HEK293 (cell line): Measurements from ENCODE around the gene S100A1.

Source experiments
- CTCF ChIA-PET: fragments of 350-600 bp; formaldehyde crosslinking; extraction: SDS; loops from one replicate; lab custom pipeline; 2021; ENCODE audit warnings: antibody characterized with exemption; lab: Yijun Ruan, JAX
- POLR2A ChIA-PET: fragments of 300-600 bp; formaldehyde crosslinking; extraction: SDS; loops from one replicate; lab custom pipeline; 2020; ENCODE audit warnings: antibody characterized with exemption, inconsistent platforms; lab: Yijun Ruan, JAX
- H3K27ac ChIP-seq: fragments of 200-500 bp; sonication (Bioruptor generic); 2 replicates; pipeline ENCODE4 v1.5.1; 2014; ENCODE audit warnings: low read depth, low read length, control low read depth, inconsistent platforms; ENCODE audit errors: extremely low read depth
- H3K36me3 ChIP-seq, 2 experiments: fragments of 200-500 bp in 1 of 2; sonication (Bioruptor generic) in 1 of 2; 1 replicate in 1 of 2; 2 replicates in 1 of 2; pipeline ENCODE4 v1.5.1; 2014 to 2017; ENCODE audit warnings: inconsistent platforms in 2 of 2, low read length in 2 of 2; ENCODE audit not compliant: control insufficient read depth in 2 of 2, insufficient read depth in 1 of 2
- H3K4me1 ChIP-seq: fragments of 200-500 bp; sonication (Bioruptor generic); 2 replicates; pipeline ENCODE4 v1.5.1; 2014; ENCODE audit warnings: mild to moderate bottlenecking, low read length, inconsistent platforms; ENCODE audit not compliant: control insufficient read depth, insufficient read depth
- H3K4me3 ChIP-seq: 2 replicates; pipeline ENCODE4 v1.5.1; 2011; ENCODE audit warnings: low read depth, mild to moderate bottlenecking, control low read depth, low read length, moderate library complexity
- H3K9me3 ChIP-seq: fragments of 200-500 bp; sonication (Bioruptor generic); 2 replicates; pipeline ENCODE4 v1.5.1; 2014; ENCODE audit warnings: low read depth, low read length, inconsistent platforms; ENCODE audit not compliant: control insufficient read depth, insufficient read depth
- CTCF ChIP-seq: fragments of 450-650 bp; formaldehyde crosslinking; IDR thresholded peaks from 2 replicates; pipeline ENCODE4 v1.5.1; 2016; ENCODE audit warnings: missing biosample characterization, missing genetic modification characterization
- EGR2 ChIP-seq: fragments of 450-650 bp; formaldehyde crosslinking; IDR thresholded peaks from 2 replicates; pipeline ENCODE4 v1.5.1; 2016; ENCODE audit warnings: low read depth, missing biosample characterization, missing genetic modification characterization
- HOXD13 ChIP-seq: sonication (generic); formaldehyde crosslinking; IDR thresholded peaks from 2 replicates; pipeline ENCODE4 v1.8.0; 2022; ENCODE audit warnings: missing genetic modification reagents, borderline replicate concordance
- KLF10 ChIP-seq: fragments of 450-650 bp; IDR thresholded peaks from 2 replicates; pipeline ENCODE4 v1.5.1; 2018; ENCODE audit warnings: missing biosample characterization, mild to moderate bottlenecking, missing genetic modification characterization
- PRDM10 ChIP-seq: fragments of 450-650 bp; formaldehyde crosslinking; IDR thresholded peaks from 2 replicates; pipeline ENCODE4 v1.5.1; 2016; ENCODE audit warnings: missing biosample characterization, missing genetic modification characterization
- RBAK ChIP-seq: fragments of 450-650 bp; formaldehyde crosslinking; IDR thresholded peaks from 2 replicates; pipeline ENCODE4 v1.5.1; 2016; ENCODE audit warnings: missing biosample characterization, missing genetic modification characterization
- TCF7L2 ChIP-seq: IDR thresholded peaks from 2 replicates; pipeline ENCODE4 v1.6.1; 2011; ENCODE audit warnings: low read depth, mild to moderate bottlenecking, inconsistent platforms, low read length, moderate library complexity, borderline replicate concordance
- ZBTB26 ChIP-seq: fragments of 450-650 bp; formaldehyde crosslinking; optimal IDR thresholded peaks from 2 replicates; pipeline ENCODE3; 2016; ENCODE audit warnings: missing biosample characterization, mild to moderate bottlenecking, missing genetic modification characterization
- ZIC2 ChIP-seq: fragments of 450-650 bp; formaldehyde crosslinking; IDR thresholded peaks from 2 replicates; pipeline ENCODE4 v1.5.1; 2016; ENCODE audit warnings: missing biosample characterization, missing genetic modification characterization
- ZNF10 ChIP-seq: fragments of 450-650 bp; formaldehyde crosslinking; IDR thresholded peaks from 2 replicates; pipeline ENCODE4 v1.5.1; 2017; ENCODE audit warnings: missing biosample characterization, missing genetic modification characterization
- ZNF112 ChIP-seq: fragments of 450-650 bp; formaldehyde crosslinking; IDR thresholded peaks from 2 replicates; pipeline ENCODE4 v1.5.0; 2017; ENCODE audit warnings: missing biosample characterization, missing genetic modification characterization
- ZNF211 ChIP-seq: fragments of 450-650 bp; formaldehyde crosslinking; IDR thresholded peaks from 2 replicates; pipeline ENCODE4 v1.5.1; 2016; ENCODE audit warnings: low read depth, missing biosample characterization, missing genetic modification characterization
- ZNF239 ChIP-seq: fragments of 450-650 bp; formaldehyde crosslinking; IDR thresholded peaks from 2 replicates; pipeline ENCODE4 v1.5.1; 2016; ENCODE audit warnings: missing biosample characterization, missing genetic modification characterization
- ZNF350 ChIP-seq: fragments of 450-650 bp; formaldehyde crosslinking; IDR thresholded peaks from 2 replicates; pipeline ENCODE4 v1.5.0; 2017; ENCODE audit warnings: missing biosample characterization, mild to moderate bottlenecking, missing genetic modification characterization
- ZNF398 ChIP-seq: fragments of 450-650 bp; formaldehyde crosslinking; IDR thresholded peaks from 2 replicates; pipeline ENCODE4 v1.5.1; 2017; ENCODE audit warnings: missing biosample characterization, missing genetic modification characterization
- ZNF449 ChIP-seq: fragments of 450-650 bp; formaldehyde crosslinking; IDR thresholded peaks from 2 replicates; pipeline ENCODE4 v1.5.1; 2017; ENCODE audit warnings: missing biosample characterization, mild to moderate bottlenecking, missing genetic modification characterization, moderate library complexity
- ZNF555 ChIP-seq: fragments of 450-650 bp; formaldehyde crosslinking; conservative IDR thresholded peaks from 2 replicates; pipeline ENCODE4 v1.5.1; 2017; ENCODE audit warnings: missing biosample characterization, mild to moderate bottlenecking, missing genetic modification characterization, inconsistent platforms
- ZNF571 ChIP-seq: fragments of 450-650 bp; formaldehyde crosslinking; IDR thresholded peaks from 2 replicates; pipeline ENCODE4 v1.5.0; 2017; ENCODE audit warnings: missing biosample characterization, missing genetic modification characterization
- ZNF639 ChIP-seq: fragments of 450-650 bp; formaldehyde crosslinking; IDR thresholded peaks from 2 replicates; pipeline ENCODE4 v1.5.1; 2016; ENCODE audit warnings: missing biosample characterization, missing genetic modification characterization
- ZNF660 ChIP-seq: fragments of 450-650 bp; IDR thresholded peaks from 2 replicates; pipeline ENCODE4 v1.5.1; 2018; ENCODE audit warnings: missing biosample characterization, mild to moderate bottlenecking, missing genetic modification characterization
- ZNF837 ChIP-seq: fragments of 450-650 bp; formaldehyde crosslinking; IDR thresholded peaks from 2 replicates; pipeline ENCODE4 v1.5.1; 2016; ENCODE audit warnings: missing biosample characterization, missing genetic modification characterization

The S100A1 gene

GRCh38 chr1:153615406-153615805, 12.8 kb upstream of the S100A1 start (continued):
- TF ChIP-seq ZNF449 (tag by site-specific recombination), result no peak
- no peak for TF ChIP-seq ZIC2 (tag by site-specific recombination)
- no peak for TF ChIP-seq ZNF239 (tag by site-specific recombination)
- no peak for TF ChIP-seq HOXD13 (CRISPR knock-in tag)
- no peak for TF ChIP-seq RBAK (tag by site-specific recombination)
- no peak for TF ChIP-seq ZNF837
- TF ChIP-seq ZNF10 (tag by site-specific recombination), result no peak
- TF ChIP-seq CTCF (tag by site-specific recombination), result no peak
- no peak for TF ChIP-seq ZNF211
- TF ChIP-seq ZNF639 (tag by site-specific recombination), result no peak
- TF ChIP-seq ZNF398, result 0 out of 2 replicates have a peak, but pooled peaks have one; percentile 10
- TF ChIP-seq KLF10, result no peak
- no peak for TF ChIP-seq ZNF660
- TF ChIP-seq ZBTB26 (tag by site-specific recombination), result no peak
- TF ChIP-seq TCF7L2, result no peak
- TF ChIP-seq ZNF555 (tag by site-specific recombination), result no peak
- TF ChIP-seq ZNF112, result no peak
- no peak for TF ChIP-seq ZNF350 (tag by site-specific recombination)
- TF ChIP-seq, all 188 proteins: peak for 3

- H3K9me3 ChIP-seq, result no peaks in the 10 kb centered on the region
- ChIA-PET POLR2A (interaction anchor here (3.0 to 3.3 kb wide), 2 partner anchors 11 to 18 kb away, joined by 10 to 21 read pairs; partner anchors contain the start of genes CHTOP and S100A13), CTCF (interaction anchor here (0.6 to 4.8 kb wide), 2 partner anchors 11 to 64 kb away, joined by 4 to 28 read pairs; partner anchors contain the start of genes S100A1 and S100A13)
- H3K36me3 ChIP-seq, result peaks cover 0 to 21% of the 10 kb centered on the region in 2 experiments; a peak in 2 of 3 replicates
- no peaks in the 10 kb centered on the region for H3K4me1 ChIP-seq
- H3K27ac ChIP-seq, result no peak within 1 kb of the TSS
- no peak within 1 kb of the TSS for H3K4me3 ChIP-seq
- TF ChIP-seq ZNF398 (no peak), ZNF571 (tag by site-specific recombination) (no peak), EGR2 (tag by site-specific recombination) (peak; percentile 76), PRDM10 (tag by site-specific recombination) (0 out of 2 replicates have a peak, but pooled peaks have one; percentile 32)
These were observed 11.9 kb upstream of the S100A1 start, which contains the start of gene S100A14 for GRCh38 chr1:153616144-153616916. TSS of gene S100A14 (minus strand) at chr1:153616325. CDS start at chr1:153615858, 467 bp downstream.
